ENCODE data around the gene HIVEP3.

The HIVEP3 gene

DNA sequence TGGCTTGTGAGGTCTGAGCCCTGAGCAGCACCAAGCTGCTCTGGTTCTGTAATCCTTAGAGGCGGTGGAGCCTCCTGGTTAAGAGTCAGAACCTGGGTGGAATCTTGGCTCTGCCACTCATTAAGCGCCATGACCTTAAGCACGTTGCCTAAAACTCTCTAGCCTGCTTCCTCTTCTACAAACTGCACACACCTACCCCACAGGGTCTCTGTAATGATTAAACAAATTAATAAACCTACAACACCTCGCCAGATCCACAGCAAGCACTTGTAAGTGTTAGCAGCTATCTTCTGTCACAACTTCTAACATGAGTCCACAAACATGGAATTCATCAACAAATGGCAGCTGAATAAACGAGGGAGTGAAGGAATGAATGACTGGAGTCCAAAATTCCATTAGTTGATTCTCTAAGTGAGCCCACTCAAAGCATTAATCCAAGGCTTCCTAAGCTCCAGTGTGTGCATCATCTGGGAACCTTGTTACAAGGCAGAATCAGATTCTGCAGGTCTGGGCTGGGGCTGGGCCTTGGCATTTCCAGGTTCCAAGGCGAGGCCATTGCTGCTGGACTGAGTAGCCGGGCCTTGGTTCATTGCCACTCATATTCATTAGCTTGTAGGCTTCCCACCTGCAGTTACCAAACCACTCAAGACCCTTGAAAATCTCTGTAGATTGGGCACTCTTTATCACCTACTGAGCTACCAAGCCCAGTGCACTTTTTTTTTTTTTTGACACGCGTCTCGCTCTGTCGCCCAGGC, 168.6 kb downstream of the HIVEP3 start:
- DNase-seq = no peak

DNA sequence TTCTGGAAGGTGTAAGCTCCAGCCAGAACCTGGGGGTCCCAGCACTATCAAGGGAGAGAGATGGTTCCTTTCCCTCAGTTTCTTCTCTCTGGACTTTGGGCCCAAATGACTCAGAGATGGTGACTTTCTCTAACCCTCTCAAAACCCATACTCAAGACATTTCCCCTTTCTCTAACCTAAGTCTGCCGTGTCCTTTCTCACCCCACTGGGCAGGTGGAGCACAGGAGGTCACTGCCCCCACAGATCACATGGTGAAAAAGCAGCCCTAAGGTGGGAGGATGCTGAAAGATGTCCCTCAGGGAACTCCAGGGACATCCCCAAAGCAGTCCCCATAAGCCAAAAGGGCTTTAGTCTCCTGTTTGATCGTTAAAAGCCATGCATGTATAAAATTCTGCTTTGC, 173.7 kb downstream of the HIVEP3 start:
- no peak for DNase-seq

- no peak for DNase-seq
These were observed 175.4 kb downstream of the HIVEP3 start for GRCh38 chr1:41743366-41743765.

DNA sequence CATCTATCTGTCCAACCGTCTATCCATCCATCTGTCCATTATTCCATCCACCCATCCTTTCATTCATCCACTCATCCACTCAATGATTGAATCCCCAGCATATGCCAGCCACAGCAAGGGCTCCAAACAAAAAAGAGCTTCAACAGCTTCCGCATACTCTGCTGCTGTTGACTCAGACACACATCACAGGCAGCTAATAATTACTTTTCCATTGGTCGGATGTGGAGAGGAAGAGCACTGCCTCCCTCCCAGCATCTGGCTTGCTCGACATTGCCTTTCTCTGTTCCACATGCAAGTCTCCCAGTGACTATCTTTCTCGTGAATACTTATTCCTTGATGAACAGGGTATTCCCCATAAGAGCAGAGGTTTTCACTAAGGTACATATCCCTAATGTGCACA, 176.5 kb downstream of the HIVEP3 start:
- no peak for DNase-seq

DNA sequence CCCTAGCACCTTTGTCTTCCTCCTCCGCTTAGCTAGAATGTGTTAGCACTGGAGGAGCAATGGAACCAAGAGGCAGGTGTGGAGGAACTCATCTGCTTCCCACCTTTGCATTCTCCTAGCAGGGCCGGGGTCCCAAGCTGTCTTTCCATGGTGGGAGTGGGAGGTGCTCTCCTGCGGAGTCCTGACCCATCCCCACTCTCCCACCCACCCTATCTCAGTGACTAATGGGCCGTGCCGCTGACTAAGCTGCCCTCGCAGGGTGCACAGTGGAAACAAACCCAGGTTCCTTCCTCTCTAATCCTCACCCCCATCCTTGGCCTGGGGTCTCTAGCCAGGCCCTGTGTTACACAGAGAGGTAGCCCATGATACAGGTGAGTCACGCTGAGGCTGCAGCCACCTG, 177.5 kb downstream of the HIVEP3 start:
- no peak for DNase-seq

DNA sequence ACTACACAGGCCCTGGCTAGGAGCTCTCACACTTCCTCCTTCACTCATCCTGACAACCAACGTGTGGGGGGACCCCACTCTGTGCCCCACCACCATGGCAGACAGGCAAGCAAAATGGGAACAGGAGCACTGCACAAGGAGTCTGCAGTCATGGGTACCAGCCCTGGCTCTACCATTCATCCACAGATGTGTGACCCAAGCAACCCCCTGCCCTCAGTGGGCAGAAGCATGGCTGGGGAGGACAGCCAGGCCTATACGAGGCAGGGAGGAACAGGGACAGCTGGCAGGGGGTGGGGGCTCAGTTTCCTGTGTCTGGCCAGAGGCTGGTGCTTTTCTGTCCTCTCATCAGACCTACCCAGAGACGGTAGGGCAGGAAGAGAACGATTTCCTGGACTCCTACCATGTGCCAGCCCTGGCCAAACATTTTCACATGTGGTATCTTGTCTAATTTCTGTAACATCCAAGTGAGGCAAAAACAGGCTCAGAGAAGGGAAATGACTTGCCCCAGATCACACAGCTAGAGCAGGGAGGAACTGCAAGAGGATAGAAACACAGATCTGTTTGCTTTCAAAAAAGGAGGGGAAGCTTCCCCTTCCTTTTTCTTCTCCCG, 178.0 kb downstream of the HIVEP3 start:
- peak; percentile 19 for DNase-seq

DNA sequence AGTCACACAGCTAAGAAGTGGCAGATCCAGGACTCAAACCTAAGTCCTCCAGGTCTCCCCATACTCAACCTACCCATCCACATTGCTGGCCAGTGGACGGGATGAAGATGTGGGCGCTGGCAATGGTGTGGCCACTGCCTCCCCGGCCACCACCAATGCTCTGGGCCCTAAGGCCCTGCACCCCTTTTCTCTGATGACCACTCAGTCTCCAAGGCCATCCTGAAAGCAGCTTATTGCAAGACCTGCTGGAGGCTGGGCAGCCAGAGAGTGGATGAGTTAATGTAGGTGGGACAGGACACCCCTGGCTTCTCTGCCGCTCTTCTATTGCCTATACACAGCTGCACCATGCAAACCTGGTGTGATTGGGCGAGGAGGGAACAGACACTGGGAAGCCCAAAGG, 178.7 kb downstream of the HIVEP3 start:
- no peak for DNase-seq

- peak; percentile 90 for DNase-seq
These were observed 179.4 kb downstream of the HIVEP3 start for GRCh38 chr1:41739061-41739955.

- DNase-seq = no peak
These were observed 180.2 kb downstream of the HIVEP3 start for GRCh38 chr1:41738475-41738874.

DNA sequence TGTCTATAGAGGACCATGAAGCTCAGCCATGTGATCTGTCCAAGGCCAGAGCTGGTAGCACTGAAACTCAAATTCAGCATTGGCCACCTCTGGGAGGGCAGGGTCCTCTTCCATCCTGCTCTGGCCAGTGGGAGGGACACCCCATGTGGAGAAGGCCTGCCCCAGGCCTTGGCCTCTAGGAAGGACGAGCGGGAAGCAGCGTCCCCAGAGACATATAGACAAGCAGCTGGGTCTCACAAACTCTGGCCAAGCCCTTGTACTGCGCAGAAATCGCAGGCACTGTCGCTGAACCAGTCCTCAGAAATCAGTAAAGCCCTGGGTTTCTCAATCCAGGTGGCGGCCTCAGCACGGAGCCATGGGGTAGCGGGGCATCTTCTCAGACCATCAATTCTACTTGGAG, 180.7 kb downstream of the HIVEP3 start:
- DNase-seq = no peak

- no peak for DNase-seq
These were observed 183.0 kb downstream of the HIVEP3 start for GRCh38 chr1:41735631-41736260.

DNA sequence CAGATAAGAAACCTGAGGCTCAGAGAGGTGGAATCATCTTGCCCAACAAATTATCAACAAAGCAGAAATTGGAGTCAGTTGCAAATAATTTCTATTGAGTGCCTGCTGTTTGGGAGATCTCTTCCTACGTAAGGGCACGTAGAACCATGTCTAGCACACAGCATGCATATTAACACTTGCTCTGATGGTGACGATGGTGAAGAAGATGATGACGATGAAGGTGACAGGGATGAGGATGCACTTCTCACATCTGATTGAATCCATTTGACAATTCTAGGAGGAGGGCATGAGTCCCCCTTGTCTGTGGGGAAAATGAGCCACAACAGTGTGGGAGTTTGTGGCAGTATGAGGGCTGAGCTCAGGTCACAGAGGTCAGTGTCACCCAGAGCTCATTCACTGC, 183.6 kb downstream of the HIVEP3 start:
- DNase-seq = no peak

DNA sequence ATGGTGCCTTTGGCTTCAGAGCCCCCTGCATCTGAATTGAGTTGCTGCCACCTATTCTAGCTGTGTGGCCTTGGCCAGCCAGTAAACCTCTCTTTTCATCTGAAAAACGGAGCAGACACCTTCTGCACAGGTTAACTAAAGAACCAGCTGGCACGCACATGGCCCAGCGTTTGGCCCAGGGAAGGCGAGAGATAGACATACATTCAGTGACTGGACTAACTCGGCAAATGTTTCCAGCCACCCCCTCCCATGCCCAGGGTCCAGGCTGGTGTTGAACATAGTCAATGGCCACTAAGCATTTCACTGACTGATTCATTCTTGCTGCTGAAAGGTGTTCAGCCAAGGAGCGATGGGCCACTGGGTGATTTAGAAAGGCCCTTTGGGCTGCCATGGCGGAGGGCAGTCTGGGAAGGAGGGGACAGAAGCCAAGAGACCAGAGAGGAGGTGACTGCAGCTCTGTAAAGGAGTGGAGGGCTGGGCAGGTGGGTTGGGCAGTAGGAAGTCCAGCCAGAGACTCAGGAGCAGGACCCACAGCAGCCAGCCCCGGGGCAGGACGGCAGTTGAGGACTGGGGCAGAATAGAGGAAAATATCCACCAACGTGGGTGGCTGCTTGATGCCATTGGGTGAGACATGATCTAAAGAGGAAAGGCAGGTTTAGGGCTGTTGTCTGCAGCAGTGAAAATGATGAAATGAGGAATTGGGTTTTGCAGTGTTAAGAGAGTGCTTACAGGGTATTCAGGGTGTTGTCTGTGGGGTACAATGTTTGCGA, 184.3 kb downstream of the HIVEP3 start:
- DNase-seq = no peak

GRCh38 chr1:41733725-41734124, 185.0 kb downstream of the HIVEP3 start:
- no peak for DNase-seq

- DNase-seq = no peak
These were observed 185.7 kb downstream of the HIVEP3 start for GRCh38 chr1:41733021-41733420.

DNA sequence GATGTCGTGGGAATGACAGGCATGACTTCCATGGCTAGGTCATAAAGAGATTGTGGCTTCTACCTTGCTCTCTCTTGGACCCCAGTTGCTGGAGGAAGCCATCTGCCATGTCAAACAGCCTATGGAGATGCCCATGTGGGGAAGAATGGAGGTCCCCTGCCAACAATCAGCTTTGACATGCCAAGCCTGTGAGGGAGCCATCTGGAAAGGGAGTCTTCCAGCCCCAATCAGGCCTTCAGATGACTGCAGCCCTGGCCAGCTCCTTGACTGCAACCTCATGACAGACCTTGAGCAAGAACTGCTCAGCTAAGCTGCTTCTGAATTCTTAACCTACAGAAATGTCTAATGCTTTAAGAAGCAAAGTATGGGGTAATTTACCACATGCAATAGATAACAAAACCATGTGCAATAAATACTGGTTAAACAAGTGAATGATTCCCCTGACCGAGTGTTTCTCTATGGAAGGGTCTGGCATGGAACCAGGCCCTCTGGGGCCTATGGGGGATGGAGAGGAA, 187.1 kb downstream of the HIVEP3 start:
- DNase-seq = no peak

GRCh38 chr1:41730806-41731205, 187.9 kb downstream of the HIVEP3 start:
- peak; percentile 41 for DNase-seq

GRCh38 chr1:41728403-41729202, 190.1 kb downstream of the HIVEP3 start:
- DNase-seq = peak; percentile 83

- DNase-seq = no peak
These were observed 191.0 kb downstream of the HIVEP3 start for GRCh38 chr1:41727749-41728115.

DNA sequence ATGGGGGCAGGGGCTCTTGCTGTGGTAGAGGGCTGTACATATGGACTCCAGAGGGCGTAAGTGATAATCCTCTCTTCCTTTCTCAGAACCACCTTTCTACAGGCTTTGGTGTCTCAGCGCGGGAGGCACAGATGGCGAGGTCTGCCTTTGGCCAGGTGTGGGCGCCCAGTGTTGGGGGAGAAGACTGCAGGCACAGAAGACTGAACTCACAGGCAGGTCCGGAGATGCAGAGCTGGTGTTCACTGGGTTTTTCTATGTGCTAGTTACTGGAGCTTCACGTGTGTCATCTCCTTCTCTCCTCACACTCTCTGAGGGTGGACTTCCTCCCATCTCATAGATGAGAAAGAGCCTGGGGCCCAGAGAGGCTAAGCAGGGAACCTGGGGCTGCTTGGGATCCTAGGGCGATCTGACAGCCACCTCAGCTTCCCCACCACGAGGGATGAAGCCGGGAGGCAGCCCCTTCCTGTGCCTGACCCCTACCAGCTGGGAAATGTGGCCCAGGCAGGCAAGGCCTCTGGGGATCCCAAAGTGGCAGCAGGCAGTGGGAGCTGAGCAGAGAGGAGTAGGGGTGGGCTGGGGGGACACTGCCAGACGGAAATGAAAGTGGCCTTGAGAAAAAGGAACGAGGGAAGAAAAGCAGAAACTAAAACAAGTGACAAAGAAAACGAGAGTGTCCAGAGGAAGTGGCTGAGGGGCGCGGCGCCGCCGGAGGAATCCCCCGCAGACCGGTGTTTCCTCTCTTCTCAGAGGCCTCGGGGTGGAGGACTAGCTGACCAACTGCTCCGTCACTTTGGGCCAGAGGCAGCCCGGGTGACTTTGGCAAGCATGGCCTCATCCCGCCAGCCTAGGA, 191.6 kb downstream of the HIVEP3 start:
- DNase-seq = peak; percentile 81

Measured in CD4-positive, alpha-beta T cell treated with Interferon gamma for 1 hour (primary cell).